GM12878 (cell line): ENCODE data around the gene PITPNM1. TPM values are rescaled to one million over a fixed set of nuclear protein-coding genes. Genes with fewer than 3 reads are reported as not detected.

ENCODE experiments used
- ATAC-seq: fragments of 200-7000 bp; cut with Tn5 transposase; 3 replicates; pipeline ENCODE4 v1.9.1; 2020; ENCODE audit warnings: mild to moderate bottlenecking, moderate library complexity
- BruUV-seq: library from RNA; stranded (reverse); fragments of 400-500 nt; replicated peaks from 2 replicates; lab custom pipeline; 2021; lab: Mats Ljungman, UMichigan
- CTCF ChIA-PET: fragments of 300-600 bp; sonication (Branson Sonifier 250); formaldehyde crosslinking; extraction: SDS; loops from one replicate; lab custom pipeline; 2021; ENCODE audit warnings: inconsistent platforms; lab: Yijun Ruan, JAX
- POLR2A ChIA-PET: fragments of 350-600 bp; formaldehyde crosslinking; extraction: SDS; loops from one replicate; lab custom pipeline; 2021; ENCODE audit warnings: inconsistent platforms; lab: Charles Lee
- RAD21 ChIA-PET: fragments of 300-600 bp; sonication (Branson Sonifier 250); formaldehyde crosslinking; loops from one replicate; lab custom pipeline; 2023; ENCODE audit warnings: antibody characterized with exemption; ENCODE audit not compliant: unreplicated experiment; lab: Charles Lee
- SMC1A ChIA-PET: fragments of 300-600 bp; sonication (Branson Sonifier 250); formaldehyde crosslinking; loops from one replicate; lab custom pipeline; 2023; ENCODE audit not compliant: unreplicated experiment, uncharacterized antibody; lab: Charles Lee
- DNase-seq: peaks from one replicate; pipeline ENCODE4 v3.0.0-alpha.2; 2011; ENCODE audit warnings: low read depth, low spot score
- FAIRE-seq: peaks from 3 replicates; lab custom pipeline; 2011; peaks lifted over from hg19 to GRCh38; lab: Jason Lieb, UNC
- H2AFZ ChIP-seq: 2 replicates; pipeline ENCODE4 v1.6.0; 2011; ENCODE audit warnings: low read depth, low read length, control low read depth; ENCODE audit not compliant: control insufficient read depth
- H3K27ac ChIP-seq: 2 replicates; pipeline ENCODE4 v1.5.1; 2011; ENCODE audit warnings: control low read depth; ENCODE audit not compliant: control insufficient read depth, insufficient read depth
- H3K27me3 ChIP-seq, 2 experiments: replicated peaks in 1 of 2; 2 replicates each; pipeline versions ENCODE4 v1.6.0 to v1.6.1; 2011; ENCODE audit warnings: low read length in 1 of 2; ENCODE audit not compliant: control insufficient read depth in 2 of 2, insufficient read depth in 2 of 2
- H3K36me3 ChIP-seq, 2 experiments: 2 replicates each; pipeline ENCODE4 v1.5.1; 2011; ENCODE audit warnings: low read length in 1 of 2; ENCODE audit not compliant: control insufficient read depth in 2 of 2, insufficient read depth in 2 of 2
- H3K4me1 ChIP-seq: 2 replicates; pipeline ENCODE4 v1.6.1; 2011; ENCODE audit warnings: mild to moderate bottlenecking, low read length, moderate library complexity, mixed read lengths; ENCODE audit not compliant: control insufficient read depth, insufficient read depth
- H3K4me2 ChIP-seq: 2 replicates; pipeline ENCODE4 v1.6.0; 2011; ENCODE audit warnings: control low read depth; ENCODE audit not compliant: control insufficient read depth, insufficient read depth
- H3K4me3 ChIP-seq: fragments of 200-600 bp; sonication (generic); 2 replicates; pipeline ENCODE4 v1.5.1; 2016
- H3K79me2 ChIP-seq: 2 replicates; pipeline ENCODE4 v1.6.0; 2011; ENCODE audit warnings: low read length; ENCODE audit not compliant: control insufficient read depth, insufficient read depth
- H3K9ac ChIP-seq: 2 replicates; pipeline ENCODE4 v1.8.0; 2011; ENCODE audit warnings: low read length, control low read depth, mixed read lengths; ENCODE audit not compliant: control insufficient read depth, insufficient read depth
- H3K9me3 ChIP-seq: replicated peaks from 3 replicates; pipeline ENCODE4 v1.5.1; 2011; ENCODE audit warnings: mild to moderate bottlenecking, low read length; ENCODE audit not compliant: control insufficient read depth, insufficient read depth
- H4K20me1 ChIP-seq: 2 replicates; pipeline ENCODE4 v1.6.0; 2011; ENCODE audit not compliant: control insufficient read depth, insufficient read depth
- CREB1 ChIP-seq: IDR thresholded peaks from 2 replicates; pipeline ENCODE4 v1.6.1; 2012; ENCODE audit warnings: low read depth, mild to moderate bottlenecking, inconsistent platforms
- EGR1 ChIP-seq, 2 experiments: IDR thresholded peaks; 1 replicate in 1 of 2; 2 replicates in 1 of 2; pipeline ENCODE4 v1.6.1; 2011 to 2012; ENCODE audit warnings: low read depth in 2 of 2, low read length in 2 of 2, borderline replicate concordance in 1 of 2, mild to moderate bottlenecking in 1 of 2, moderate library complexity in 1 of 2
- IKZF1 ChIP-seq: fragments of 450-650 bp; conservative IDR thresholded peaks from 2 replicates; pipeline ENCODE4 v1.6.1; 2017; ENCODE audit warnings: antibody characterized with exemption, mild to moderate bottlenecking
- MXI1 ChIP-seq: fragments of 150-350 bp; IDR thresholded peaks from 2 replicates; pipeline ENCODE4 v1.6.1; 2011; ENCODE audit warnings: low read depth, mild to moderate bottlenecking, inconsistent platforms, low read length, improper control_type of control experiment
- MYC ChIP-seq: IDR thresholded peaks from 2 replicates; pipeline ENCODE4 v1.6.1; 2011; ENCODE audit warnings: mild to moderate bottlenecking, low read length, moderate library complexity, inconsistent platforms; ENCODE audit not compliant: insufficient read depth, insufficient replicate concordance, insufficient read length, severe bottlenecking
- POLR2A ChIP-seq: IDR thresholded peaks from 2 replicates; pipeline ENCODE4 v1.6.1; 2011; ENCODE audit warnings: low read depth, mild to moderate bottlenecking, low read length
- STAT1 ChIP-seq: fragments of 450-650 bp; conservative IDR thresholded peaks from 2 replicates; pipeline ENCODE4 v1.6.1; 2014; ENCODE audit warnings: antibody characterized with exemption, mild to moderate bottlenecking
- TCF3 ChIP-seq: IDR thresholded peaks from 2 replicates; pipeline ENCODE4 v1.6.1; 2012; ENCODE audit warnings: low read depth, mild to moderate bottlenecking, low read length, borderline replicate concordance; ENCODE audit not compliant: insufficient read depth
- WGBS: methylation state at CpG from one replicate; pipeline ENCODE4 v1.1.6; 2016; ENCODE audit warnings: low lambda C conversion rate; ENCODE audit not compliant: insufficient replicate concordance, insufficient coverage; ENCODE audit errors: missing lambda C conversion rate; 5-methylcytosine and 5-hydroxymethylcytosine counted together
- in situ Hi-C: fragments of 300-500 bp; cut with MboI; formaldehyde crosslinking; loops from 9 replicates; pipeline ENCODE4 v1.14.3; 2018; ENCODE audit warnings: mixed read lengths
- intact Hi-C: fragments of 100-400 bp; cut with micrococcal nuclease; formaldehyde crosslinking; loops from one replicate; pipeline ENCODE4 v1.14.2; 2022; ENCODE audit not compliant: unreplicated experiment
- polyA plus RNA-seq, 11 experiments: library from polyadenylated mRNA; depleted of rRNA in 4 of 11; unstranded in 6 of 11; stranded (reverse) in 5 of 11; fragments of >200 nt; fragmentation: Nextera tagmentation in 4 of 11; fragmentation: Illumina TruSeq in 1 of 11; extraction: Ambion mirVana in 4 of 11; extraction: Trizol in 1 of 11; gene quantifications; 1 replicate in 1 of 11; 2 replicates in 10 of 11; pipeline versions ENCODE4 v1.2.1 to v1.2.3, GENCODE V29; 2011 to 2016; ENCODE audit warnings: inconsistent platforms in 2 of 11, missing spikeins in 2 of 11, low read depth in 1 of 11
- total RNA-seq, 4 experiments: library from RNA; depleted of rRNA in 3 of 4; stranded (reverse); fragments of >200 nt in 3 of 4; fragmentation: Illumina TruSeq in 1 of 4; extraction: Trizol in 1 of 4; gene quantifications; 2 replicates each; pipeline versions ENCODE4 v1.2.1 to v1.2.3, GENCODE V29; 2013 to 2021

Gene PITPNM1
- total and polyA plus RNA-seq, 10 of the 15 experiments (the other 5 are each of a cell fraction or from before 2014, with no cell fraction given) = 0.11 to 56.8 (median 16.5) TPM

- TF ChIP-seq EGR1 (IDR thresholded peaks at IDR 0.05; ENCODE audit: borderline replicate concordance in 1 of 2, low read depth in 2 of 2, low read length in 2 of 2) (no peak), TCF3 (no peak), IKZF1 (no peak)
Observed at GRCh38 chr11:67495234-67496005, 9.7 kb downstream of the PITPNM1 start (continued).

DNA sequence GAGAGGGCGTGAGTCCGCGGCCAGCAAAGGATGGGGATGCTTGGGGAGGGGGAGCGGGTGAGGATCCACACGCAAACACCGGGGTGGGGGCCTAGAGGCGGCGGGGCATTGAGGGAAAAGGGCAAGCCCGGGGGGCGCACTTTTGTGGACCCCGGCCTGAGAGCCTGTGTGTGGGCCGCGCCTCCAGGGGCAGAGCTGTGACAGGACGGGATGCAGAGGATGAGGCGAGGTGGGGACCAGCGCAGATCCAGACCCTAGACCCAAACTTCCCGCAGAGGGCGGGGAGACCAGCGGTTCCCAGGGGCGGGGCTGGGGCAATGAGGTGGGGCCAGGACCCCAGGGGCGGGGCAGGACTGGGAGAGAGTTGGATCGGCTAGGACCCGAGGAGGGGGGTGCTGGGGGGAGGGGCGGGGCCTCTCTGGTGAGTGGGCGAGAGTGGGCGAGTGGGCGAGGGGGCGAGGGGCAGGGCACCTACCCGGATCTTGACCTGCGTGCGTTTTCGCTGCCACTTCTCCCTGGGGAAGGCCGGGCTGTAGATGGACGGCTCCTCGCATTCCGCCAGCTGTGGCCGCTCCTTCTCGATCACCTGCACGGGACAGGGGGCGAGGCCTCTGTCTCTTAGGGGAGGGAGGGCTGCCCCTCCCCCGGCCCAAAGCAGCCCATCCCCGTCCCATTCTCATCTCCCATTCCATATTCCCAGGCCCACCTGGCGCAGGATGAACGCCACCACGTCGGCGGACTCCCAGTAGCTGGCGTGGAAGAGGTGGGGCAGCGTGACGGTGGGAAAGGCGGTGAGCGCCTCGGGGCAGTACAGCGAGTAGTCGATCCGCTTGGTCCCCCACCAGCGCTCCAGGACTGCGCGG lies 10.6 kb downstream of the PITPNM1 start:
- BruUV-seq = no TSS peak
- H3K36me3 ChIP-seq = peaks cover 4 to 21% of the 10 kb centered on the region in 2 experiments; a peak in 3 of 4 replicates
- no peak overlapping the region for H3K9ac ChIP-seq
- H3K4me2 ChIP-seq = no peak overlapping the region
- H2AFZ ChIP-seq = no peak overlapping the region
- ATAC-seq (no peak), FAIRE-seq (no peak), DNase-seq (no peak)
- SMC1A ChIA-PET = no interaction called here
- 95% methylated on average over 43 of the region's 59 CpGs for WGBS
- H3K4me3 ChIP-seq = no peak overlapping the region
- POLR2A ChIA-PET = no interaction called here
- no peaks in the 10 kb centered on the region for H3K9me3 ChIP-seq
- CTCF ChIA-PET = no interaction called here
- no peak overlapping the region for H3K27ac ChIP-seq
- intact Hi-C loops (no loop called here), in situ Hi-C loops (no loop called here)
- H3K27me3 ChIP-seq = no peaks in the 10 kb centered on the region
- H4K20me1 ChIP-seq = no peaks in the 10 kb centered on the region; the same call in 1 of the 2 replicates
- H3K79me2 ChIP-seq = no peaks in the 10 kb centered on the region
- H3K4me1 ChIP-seq = no peaks in the 10 kb centered on the region
- RAD21 ChIA-PET = interaction anchor here (0.8 kb wide), 1 partner anchor 140 kb away, joined by 3 read pairs; no protein-coding TSS in a partner anchor
- TF ChIP-seq MXI1 = no peak
- TF ChIP-seq EGR1 (IDR thresholded peaks at IDR 0.05; ENCODE audit: borderline replicate concordance in 1 of 2, low read depth in 2 of 2, low read length in 2 of 2) = no peak
- no peak for TF ChIP-seq CREB1
- TF ChIP-seq POLR2A = 0 out of 2 replicates have a peak, but pooled peaks have one; percentile 8
- TF ChIP-seq MYC = no peak
- TF ChIP-seq STAT1 = no peak
- TF ChIP-seq, all 136 proteins: peak for 1
